BLaER1 (cell line): Measurements from ENCODE around the gene STK11.

Source experiments
- H3K27ac ChIP-seq: shearing (Covaris generic); formaldehyde crosslinking; 2 replicates; pipeline ENCODE4 v1.8.1; 2022
- H3K27me3 ChIP-seq: shearing (Covaris generic); formaldehyde crosslinking; 2 replicates; pipeline ENCODE4 v1.8.1; 2022
- H3K36me3 ChIP-seq: shearing (Covaris generic); formaldehyde crosslinking; 2 replicates; pipeline ENCODE4 v1.8.1; 2022
- H3K4me1 ChIP-seq: shearing (Covaris generic); formaldehyde crosslinking; 2 replicates; pipeline ENCODE4 v1.8.1; 2022
- H3K4me2 ChIP-seq: shearing (Covaris generic); formaldehyde crosslinking; 2 replicates; pipeline ENCODE4 v1.8.1; 2022
- H3K4me3 ChIP-seq: shearing (Covaris generic); formaldehyde crosslinking; 2 replicates; pipeline ENCODE4 v1.8.1; 2022
- H3K9ac ChIP-seq: shearing (Covaris generic); formaldehyde crosslinking; 2 replicates; pipeline ENCODE4 v1.8.1; 2022
- H3K9me3 ChIP-seq: shearing (Covaris generic); formaldehyde crosslinking; 2 replicates; pipeline ENCODE4 v1.8.1; 2022
- H4K20me1 ChIP-seq: shearing (Covaris generic); formaldehyde crosslinking; 2 replicates; pipeline ENCODE4 v1.8.1; 2022
- Cebpa-rat ChIP-seq: shearing (Covaris generic); IDR thresholded peaks from 2 replicates; pipeline ENCODE4 v1.8.1; 2022

Gene STK11

GRCh38 chr19:1259876-1260748 lies 54.5 kb downstream of the STK11 start:
- H3K9me3 ChIP-seq = no peaks in the 10 kb centered on the region
- H3K36me3 ChIP-seq = peaks cover 32% of the 10 kb centered on the region
- no peak for TF ChIP-seq Cebpa-rat
- peak overlapping the region; percentile 63; the same call in 1 of the 2 replicates for H3K9ac ChIP-seq
- H3K4me1 ChIP-seq = peaks cover 96% of the 10 kb centered on the region
- H3K27ac ChIP-seq = peak overlapping the region; percentile 71
- peaks cover 76% of the 10 kb centered on the region for H4K20me1 ChIP-seq
- no peaks in the 10 kb centered on the region for H3K27me3 ChIP-seq
- peak overlapping the region; percentile 76 for H3K4me3 ChIP-seq
- peak overlapping the region; percentile 100 for H3K4me2 ChIP-seq

GRCh38 chr19:1260749-1261537 lies 55.4 kb downstream of the STK11 start:
- Histone ChIP-seq H3K27ac (peak overlapping the region; percentile 82), H3K4me2 (peak overlapping the region; percentile 100), H3K9me3 (no peaks in the 10 kb centered on the region), H3K4me1 (peaks cover 96% of the 10 kb centered on the region), H3K36me3 (peaks cover 24% of the 10 kb centered on the region), H3K27me3 (no peaks in the 10 kb centered on the region), H4K20me1 (peaks cover 73% of the 10 kb centered on the region), H3K4me3 (peak overlapping the region; percentile 76), H3K9ac (peak overlapping the region; percentile 77)
- no peak for TF ChIP-seq Cebpa-rat

GRCh38 chr19:1261538-1261797 lies 55.9 kb downstream of the STK11 start:
- Histone ChIP-seq H4K20me1 (peaks cover 72% of the 10 kb centered on the region), H3K27ac (peak overlapping the region; percentile 82), H3K27me3 (no peaks in the 10 kb centered on the region), H3K36me3 (peaks cover 19% of the 10 kb centered on the region), H3K4me1 (peaks cover 96% of the 10 kb centered on the region), H3K4me3 (peak overlapping the region; percentile 76), H3K9me3 (no peaks in the 10 kb centered on the region), H3K4me2 (peak overlapping the region; percentile 100), H3K9ac (peak overlapping the region; percentile 77)
- TF ChIP-seq Cebpa-rat = no peak

GRCh38 chr19:1261798-1262622 lies 56.4 kb downstream of the STK11 start:
- Histone ChIP-seq H3K4me3 (peak overlapping the region; percentile 76), H3K27me3 (no peaks in the 10 kb centered on the region), H3K27ac (peak overlapping the region; percentile 82), H3K4me1 (peaks cover 96% of the 10 kb centered on the region), H3K9me3 (no peaks in the 10 kb centered on the region), H3K9ac (peak overlapping the region; percentile 77), H3K4me2 (peak overlapping the region; percentile 100), H3K36me3 (peaks cover 13% of the 10 kb centered on the region), H4K20me1 (peaks cover 67% of the 10 kb centered on the region)
- no peak for TF ChIP-seq Cebpa-rat

- peak overlapping the region; percentile 77 for H3K9ac ChIP-seq
- peaks cover 60% of the 10 kb centered on the region for H4K20me1 ChIP-seq
- H3K9me3 ChIP-seq = no peaks in the 10 kb centered on the region
- peaks cover 7% of the 10 kb centered on the region; the same call in 1 of the 2 replicates for H3K36me3 ChIP-seq
- peaks cover 96% of the 10 kb centered on the region for H3K4me1 ChIP-seq
- no peak for TF ChIP-seq Cebpa-rat
- H3K4me3 ChIP-seq = peak overlapping the region; percentile 76
- H3K27me3 ChIP-seq = no peaks in the 10 kb centered on the region
- H3K27ac ChIP-seq = peak overlapping the region; percentile 82
- H3K4me2 ChIP-seq = peak overlapping the region; percentile 100
These were observed 57.1 kb downstream of the STK11 start for GRCh38 chr19:1262623-1263123.

GRCh38 chr19:1263188-1263587 lies 57.6 kb downstream of the STK11 start:
- H3K27me3 ChIP-seq = no peaks in the 10 kb centered on the region
- H3K9ac ChIP-seq = peak overlapping the region; percentile 77
- peak overlapping the region; percentile 82 for H3K27ac ChIP-seq
- H3K36me3 ChIP-seq = 0 out of 2 replicates have a peak, but pooled peaks cover 1% of the 10 kb centered on the region
- peak overlapping the region; percentile 76 for H3K4me3 ChIP-seq
- no peaks in the 10 kb centered on the region for H3K9me3 ChIP-seq
- H4K20me1 ChIP-seq = peaks cover 55% of the 10 kb centered on the region
- no peak for TF ChIP-seq Cebpa-rat
- peak overlapping the region; percentile 100 for H3K4me2 ChIP-seq
- peaks cover 96% of the 10 kb centered on the region for H3K4me1 ChIP-seq

- Histone ChIP-seq H3K9ac (0 out of 2 replicates have a peak overlapping the region, but pooled peaks have one; percentile 15), H3K4me1 (peaks cover 87% of the 10 kb centered on the region), H3K4me3 (peak overlapping the region; percentile 9; the same call in 1 of the 2 replicates), H3K27me3 (no peaks in the 10 kb centered on the region), H3K36me3 (no peaks in the 10 kb centered on the region), H3K4me2 (peak overlapping the region; percentile 100), H4K20me1 (peaks cover 43% of the 10 kb centered on the region), H3K9me3 (no peaks in the 10 kb centered on the region), H3K27ac (no peak overlapping the region)
- TF ChIP-seq Cebpa-rat = no peak
These were observed 59.4 kb downstream of the STK11 start for GRCh38 chr19:1264801-1265614.

GRCh38 chr19:1265615-1266128 lies 60.1 kb downstream of the STK11 start:
- Histone ChIP-seq H3K27me3 (no peaks in the 10 kb centered on the region), H3K36me3 (peaks cover 4% of the 10 kb centered on the region), H3K4me3 (peak overlapping the region; percentile 72), H3K9ac (no peak overlapping the region), H3K9me3 (no peaks in the 10 kb centered on the region), H3K27ac (no peak overlapping the region; the same call in 1 of the 2 replicates), H3K4me1 (peaks cover 87% of the 10 kb centered on the region), H4K20me1 (peaks cover 44% of the 10 kb centered on the region), H3K4me2 (peak overlapping the region; percentile 100)
- no peak for TF ChIP-seq Cebpa-rat
